ENCODE data around the gene COQ8A. TPM values are rescaled to one million over a fixed set of nuclear protein-coding genes. Genes with fewer than 3 reads are reported as not detected.
"Not testable (repeated sequence)": the region's sequence is repeated elsewhere in the genome, so short reads cannot be mapped to it uniquely, and the experiment has no call there.

Gene COQ8A
- total RNA-seq, 2 donors from 2014 or later: 61.8 to 66.1 TPM

DNA sequence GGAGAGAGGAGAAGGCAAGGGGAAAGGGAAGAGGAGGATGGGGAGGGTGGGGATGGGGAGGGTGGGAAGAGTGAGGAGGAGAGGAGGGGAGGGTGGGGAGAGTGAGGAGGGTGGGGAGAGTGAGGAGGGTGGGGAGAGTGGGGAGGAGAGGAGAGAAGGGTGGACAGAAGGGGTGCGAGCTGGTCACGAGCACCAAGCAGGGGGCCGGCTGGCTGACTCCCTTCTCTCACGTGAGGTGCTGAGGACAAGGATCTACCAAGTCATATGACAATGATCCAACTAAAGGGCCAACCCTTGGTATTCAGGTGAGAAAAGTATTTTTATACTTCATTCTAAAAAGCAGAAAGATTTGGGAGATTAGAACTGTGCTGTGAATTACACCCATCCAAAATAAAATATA, 51.8 kb downstream of the COQ8A start:
- peaks cover 22% of the 10 kb centered on the region for H3K4me1 ChIP-seq (replicated peaks)
- no peak overlapping the region for H3K27ac ChIP-seq
- WGBS: 90% methylated on average over 4 of the region's 4 CpGs
- H3K36me3 ChIP-seq: no peaks in the 10 kb centered on the region
- H3K9me3 ChIP-seq: no peaks in the 10 kb centered on the region
- H3K4me3 ChIP-seq: no peak overlapping the region
- DNase-seq (ENCODE audit: low spot score): no peak
- no peak for TF ChIP-seq POLR2A (IDR thresholded peaks at IDR 0.05)
- TF ChIP-seq, protein P1, sequence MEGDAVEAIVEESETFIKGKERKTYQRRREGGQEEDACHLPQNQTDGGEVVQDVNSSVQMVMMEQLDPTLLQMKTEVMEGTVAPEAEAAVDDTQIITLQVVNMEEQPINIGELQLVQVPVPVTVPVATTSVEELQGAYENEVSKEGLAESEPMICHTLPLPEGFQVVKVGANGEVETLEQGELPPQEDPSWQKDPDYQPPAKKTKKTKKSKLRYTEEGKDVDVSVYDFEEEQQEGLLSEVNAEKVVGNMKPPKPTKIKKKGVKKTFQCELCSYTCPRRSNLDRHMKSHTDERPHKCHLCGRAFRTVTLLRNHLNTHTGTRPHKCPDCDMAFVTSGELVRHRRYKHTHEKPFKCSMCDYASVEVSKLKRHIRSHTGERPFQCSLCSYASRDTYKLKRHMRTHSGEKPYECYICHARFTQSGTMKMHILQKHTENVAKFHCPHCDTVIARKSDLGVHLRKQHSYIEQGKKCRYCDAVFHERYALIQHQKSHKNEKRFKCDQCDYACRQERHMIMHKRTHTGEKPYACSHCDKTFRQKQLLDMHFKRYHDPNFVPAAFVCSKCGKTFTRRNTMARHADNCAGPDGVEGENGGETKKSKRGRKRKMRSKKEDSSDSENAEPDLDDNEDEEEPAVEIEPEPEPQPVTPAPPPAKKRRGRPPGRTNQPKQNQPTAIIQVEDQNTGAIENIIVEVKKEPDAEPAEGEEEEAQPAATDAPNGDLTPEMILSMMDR (IDR thresholded peaks at IDR 0.05): no peak
- intact Hi-C loops (cut with DNase I): no loop called here
- no peaks in the 10 kb centered on the region for H3K27me3 ChIP-seq (replicated peaks; ENCODE audit: insufficient read depth)

DNA sequence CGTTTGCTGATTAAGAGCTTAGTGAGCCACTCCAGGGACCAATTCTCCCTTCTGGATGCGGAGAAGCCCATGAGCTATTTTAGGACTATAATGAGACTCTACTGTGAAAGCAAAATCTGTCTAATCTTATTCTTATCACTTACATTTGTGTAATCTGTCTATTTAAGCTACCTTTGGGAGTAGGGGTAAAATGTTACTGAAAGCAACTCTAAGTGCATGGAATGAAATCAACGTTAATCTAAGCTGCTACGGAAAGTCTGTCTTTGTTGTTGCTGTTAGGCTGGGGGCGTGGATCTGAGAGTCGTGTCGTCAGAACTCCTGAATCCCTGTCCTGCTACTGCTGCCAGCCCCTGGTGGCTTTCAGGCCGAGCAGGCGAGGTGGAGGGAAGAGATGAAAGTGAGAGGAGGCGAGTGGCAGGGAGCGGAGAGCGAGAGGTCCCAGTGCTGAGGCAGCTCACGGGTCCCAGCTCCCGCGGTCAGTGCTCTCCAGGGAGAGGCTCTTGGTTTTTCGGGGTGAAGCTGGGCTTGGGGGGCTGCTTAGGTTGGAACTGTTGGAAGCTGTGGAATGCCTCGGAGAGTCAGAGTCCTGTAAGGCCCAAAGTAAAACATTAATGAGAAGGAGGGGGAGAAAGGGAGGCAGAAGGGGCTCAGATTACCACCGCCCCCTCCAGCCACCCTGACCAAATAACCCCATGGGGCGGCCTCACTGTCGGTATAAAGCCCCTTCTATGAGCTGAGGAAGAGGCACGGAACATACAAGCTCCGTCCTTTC, 53.9 kb downstream of the COQ8A start:
- intact Hi-C loops (cut with DNase I): no loop called here
- H3K27me3 ChIP-seq (replicated peaks; ENCODE audit: insufficient read depth): no peaks in the 10 kb centered on the region
- H3K4me1 ChIP-seq (replicated peaks): peaks cover 10% of the 10 kb centered on the region
- no peak for TF ChIP-seq POLR2AphosphoS5 (IDR thresholded peaks at IDR 0.05)
- TF ChIP-seq POLR2A (IDR thresholded peaks at IDR 0.05): no peak
- TF ChIP-seq, protein P1 (IDR thresholded peaks at IDR 0.05): no peak
- DNase-seq (ENCODE audit: low spot score): no peak
- no peak overlapping the region for H3K27ac ChIP-seq
- H3K9me3 ChIP-seq: no peaks in the 10 kb centered on the region
- H3K36me3 ChIP-seq: no peaks in the 10 kb centered on the region
- H3K4me3 ChIP-seq: no peak overlapping the region
- whole genome bisulfite sequencing: 71% methylated on average over 22 of the region's 22 CpGs

DNA sequence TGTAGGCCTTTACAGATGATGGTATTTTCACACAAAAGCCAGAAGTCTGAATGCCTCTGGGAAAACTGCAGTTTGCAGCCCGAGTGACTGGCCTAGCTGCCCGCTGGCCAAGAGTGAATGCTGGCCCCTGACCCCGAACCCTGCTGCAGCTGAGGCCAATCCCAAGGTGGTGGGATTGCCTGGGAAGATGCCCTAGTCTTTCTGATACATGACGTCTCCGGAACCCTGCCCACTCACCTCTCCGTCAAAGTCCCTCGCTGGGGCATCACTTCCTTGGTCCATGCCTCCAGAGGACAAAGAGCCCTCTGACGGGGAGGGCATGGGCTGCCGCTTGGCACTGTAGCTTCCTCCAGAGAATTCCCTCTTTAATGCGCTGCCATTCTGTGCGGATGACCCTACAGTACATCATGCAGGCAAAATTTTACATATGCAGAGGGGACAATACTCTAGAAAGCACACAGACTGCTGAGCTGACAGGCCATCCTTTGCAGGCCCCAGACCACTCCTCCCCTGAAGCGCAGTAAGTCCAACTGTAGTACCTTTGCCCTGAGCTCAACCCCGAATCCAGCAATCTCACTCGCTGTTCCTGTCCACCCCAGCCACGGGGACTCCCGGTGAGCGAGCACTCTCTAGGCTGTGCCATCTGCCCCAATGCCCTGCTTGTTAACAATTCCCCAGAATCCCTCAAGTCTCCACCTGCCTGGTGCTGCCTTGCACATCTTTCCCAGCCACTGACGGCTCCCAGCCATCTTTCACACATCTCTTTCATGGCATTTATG, 54.7 kb downstream of the COQ8A start:
- no peak for DNase-seq (ENCODE audit: low spot score)
- Histone ChIP-seq H3K9me3 (no peaks in the 10 kb centered on the region), H3K4me3 (no peak overlapping the region), H3K36me3 (no peaks in the 10 kb centered on the region), H3K27ac (no peak overlapping the region), H3K27me3 (replicated peaks; ENCODE audit: insufficient read depth) (no peaks in the 10 kb centered on the region), H3K4me1 (replicated peaks) (peaks cover 2% of the 10 kb centered on the region)
- intact Hi-C loops (cut with DNase I): no loop called here
- 86% methylated on average over 18 of the region's 18 CpGs for WGBS
- TF ChIP-seq POLR2AphosphoS5 (IDR thresholded peaks at IDR 0.05) (no peak), POLR2A (IDR thresholded peaks at IDR 0.05) (no peak)
- TF ChIP-seq, protein P1 (IDR thresholded peaks at IDR 0.05): no peak

DNA sequence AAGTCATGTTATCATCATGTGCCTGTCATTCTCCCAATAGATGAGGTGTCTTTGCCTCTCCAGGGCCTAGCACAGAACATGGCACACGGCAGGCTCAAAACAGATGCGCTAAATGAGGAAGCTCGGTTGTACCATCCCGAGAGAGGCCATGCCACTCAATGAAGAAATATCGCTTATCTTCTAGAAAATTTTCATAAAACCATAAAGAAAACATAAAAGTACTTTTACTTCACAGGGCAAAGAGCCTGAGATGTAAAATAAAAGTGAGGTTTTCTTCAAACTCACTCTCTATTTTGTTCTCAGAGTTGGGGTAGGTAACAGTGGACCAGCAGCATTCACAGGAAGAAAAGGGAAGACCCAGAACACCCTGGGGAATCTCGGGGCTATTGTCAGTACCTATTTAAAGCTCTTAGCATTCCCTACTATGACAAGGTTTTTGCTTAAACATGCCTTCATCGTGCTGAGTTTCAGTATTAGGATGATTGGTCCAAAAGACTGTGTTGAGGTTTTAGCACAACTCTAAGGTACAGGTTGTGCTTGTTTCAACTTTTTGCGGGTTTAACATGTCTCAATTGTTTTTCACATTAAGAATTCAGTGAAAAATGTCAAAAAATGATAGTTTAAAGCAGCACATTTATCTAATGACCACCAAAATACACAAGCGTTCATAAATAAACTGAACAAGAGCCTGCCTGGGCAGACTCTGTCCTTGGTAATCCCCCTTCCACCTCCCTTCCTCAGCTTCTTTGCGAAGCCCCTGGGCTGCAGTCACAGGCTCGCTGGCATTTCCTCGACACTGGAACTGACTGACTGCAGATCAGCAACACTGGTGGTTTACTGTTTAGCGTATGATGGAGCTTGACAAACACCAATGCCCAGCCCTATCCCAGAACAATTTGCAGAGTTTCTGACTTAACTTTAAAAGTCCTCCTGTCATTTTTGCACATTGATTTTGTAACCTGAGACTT, 55.6 kb downstream of the COQ8A start:
- WGBS: 60% methylated on average over 13 of the region's 13 CpGs
- no peak for DNase-seq (ENCODE audit: low spot score)
- no peak overlapping the region for H3K27ac ChIP-seq
- no peaks in the 10 kb centered on the region for H3K36me3 ChIP-seq
- TF ChIP-seq, protein P1 (IDR thresholded peaks at IDR 0.05): no peak
- TF ChIP-seq POLR2AphosphoS5 (IDR thresholded peaks at IDR 0.05): no peak
- TF ChIP-seq POLR2A (IDR thresholded peaks at IDR 0.05): no peak
- no peaks in the 10 kb centered on the region for H3K4me1 ChIP-seq (replicated peaks)
- intact Hi-C loops (cut with DNase I): no loop called here
- no peaks in the 10 kb centered on the region for H3K27me3 ChIP-seq (replicated peaks; ENCODE audit: insufficient read depth)
- no peak overlapping the region for H3K4me3 ChIP-seq
- H3K9me3 ChIP-seq: no peaks in the 10 kb centered on the region

DNA sequence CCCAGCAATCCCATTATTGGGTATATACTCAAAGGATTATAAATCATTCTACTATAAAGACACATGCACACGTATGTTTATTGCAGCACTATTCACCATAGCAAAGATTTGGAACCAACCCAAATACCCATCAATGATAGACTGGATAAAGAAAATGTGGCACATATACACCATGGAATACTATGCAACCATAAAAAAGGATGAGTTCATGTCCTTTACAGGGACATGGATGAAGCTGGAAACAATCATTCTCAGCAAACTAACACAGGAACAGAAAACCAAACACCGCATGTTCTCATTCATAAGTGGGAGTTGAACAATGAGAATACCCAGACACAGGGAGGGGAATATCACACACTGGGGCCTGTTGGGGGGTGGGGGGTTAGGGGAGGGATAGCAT, 59.5 kb downstream of the COQ8A start:
- H3K4me1 ChIP-seq (replicated peaks); H3K27ac ChIP-seq; DNase-seq (ENCODE audit: low spot score); H3K9me3 ChIP-seq; H3K36me3 ChIP-seq; intact Hi-C loops (cut with DNase I); H3K27me3 ChIP-seq (replicated peaks; ENCODE audit: insufficient read depth); H3K4me3 ChIP-seq: not testable (repeated sequence)
- WGBS: 94% methylated on average over 2 of the region's 2 CpGs

Measured in prostate gland (tissue), 2 donors.